ENCODE results near the gene TGFBR2. TPM values are rescaled to one million over a fixed set of nuclear protein-coding genes. Genes with fewer than 3 reads are reported as not detected.
A peak's percentile ranks its signal among the peaks of the same experiment; 100 is the strongest.

Gene TGFBR2
- total and polyA plus RNA-seq, 2 of the 13 experiments (the other 11 are each of a cell fraction or from before 2014, with no cell fraction given): 82.2 to 187 TPM

- TF ChIP-seq, protein P1, sequence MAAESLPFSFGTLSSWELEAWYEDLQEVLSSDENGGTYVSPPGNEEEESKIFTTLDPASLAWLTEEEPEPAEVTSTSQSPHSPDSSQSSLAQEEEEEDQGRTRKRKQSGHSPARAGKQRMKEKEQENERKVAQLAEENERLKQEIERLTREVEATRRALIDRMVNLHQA (CRISPR knock-in tag; IDR thresholded peaks at IDR 0.05): peak; percentile 72; the same call in 1 of the 2 replicates
- TF ChIP-seq ZNF512B (CRISPR knock-in tag; IDR thresholded peaks at IDR 0.05; ENCODE audit: borderline replicate concordance) (no peak), PRMT3 (CRISPR knock-in tag; IDR thresholded peaks at IDR 0.05; ENCODE audit: borderline replicate concordance, low read depth) (no peak), MYC (CRISPR knock-in tag; IDR thresholded peaks at IDR 0.05; ENCODE audit: borderline replicate concordance) (no peak), SP140L (CRISPR knock-in tag; IDR thresholded peaks at IDR 0.05; ENCODE audit: borderline replicate concordance) (peak; percentile 92), ZNF788 (CRISPR knock-in tag; IDR thresholded peaks at IDR 0.05; ENCODE audit: borderline replicate concordance) (no peak), KAT7 (CRISPR knock-in tag; IDR thresholded peaks at IDR 0.05; ENCODE audit: borderline replicate concordance) (no peak), ZNF615 (CRISPR knock-in tag; IDR thresholded peaks at IDR 0.05; ENCODE audit: borderline replicate concordance) (peak; percentile 81; the same call in 1 of the 2 replicates), ZNF607 (CRISPR knock-in tag; IDR thresholded peaks at IDR 0.05; ENCODE audit: borderline replicate concordance) (no peak), ZBTB1 (CRISPR knock-in tag; IDR thresholded peaks at IDR 0.05; ENCODE audit: borderline replicate concordance) (no peak), SNAPC4 (CRISPR knock-in tag; IDR thresholded peaks at IDR 0.05) (0 out of 2 replicates have a peak, but pooled peaks have one; percentile 61), ZNF598 (CRISPR knock-in tag; IDR thresholded peaks at IDR 0.05; ENCODE audit: borderline replicate concordance) (no peak), FOXK2 (IDR thresholded peaks at IDR 0.05) (no peak), RBM39 (IDR thresholded peaks at IDR 0.05; ENCODE audit: low read depth, low read length, poor library complexity, severe bottlenecking) (no peak), ZNF382 (CRISPR knock-in tag; IDR thresholded peaks at IDR 0.05; ENCODE audit: borderline replicate concordance) (no peak), ERF (CRISPR knock-in tag; IDR thresholded peaks at IDR 0.05) (peak; percentile 86), SRSF4 (IDR thresholded peaks at IDR 0.05; ENCODE audit: low read depth, low read length, poor library complexity, severe bottlenecking) (no peak), ATRX (CRISPR knock-in tag; IDR thresholded peaks at IDR 0.05; ENCODE audit: borderline replicate concordance) (no peak), ZNF768 (CRISPR knock-in tag; IDR thresholded peaks at IDR 0.05) (no peak)
- TF ChIP-seq, protein P2, sequence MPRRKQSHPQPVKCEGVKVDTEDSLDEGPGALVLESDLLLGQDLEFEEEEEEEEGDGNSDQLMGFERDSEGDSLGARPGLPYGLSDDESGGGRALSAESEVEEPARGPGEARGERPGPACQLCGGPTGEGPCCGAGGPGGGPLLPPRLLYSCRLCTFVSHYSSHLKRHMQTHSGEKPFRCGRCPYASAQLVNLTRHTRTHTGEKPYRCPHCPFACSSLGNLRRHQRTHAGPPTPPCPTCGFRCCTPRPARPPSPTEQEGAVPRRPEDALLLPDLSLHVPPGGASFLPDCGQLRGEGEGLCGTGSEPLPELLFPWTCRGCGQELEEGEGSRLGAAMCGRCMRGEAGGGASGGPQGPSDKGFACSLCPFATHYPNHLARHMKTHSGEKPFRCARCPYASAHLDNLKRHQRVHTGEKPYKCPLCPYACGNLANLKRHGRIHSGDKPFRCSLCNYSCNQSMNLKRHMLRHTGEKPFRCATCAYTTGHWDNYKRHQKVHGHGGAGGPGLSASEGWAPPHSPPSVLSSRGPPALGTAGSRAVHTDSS (CRISPR knock-in tag; conservative IDR thresholded peaks at IDR 0.05): no peak
These were observed 9.2 kb upstream of the TGFBR2 start (continued) for GRCh38 chr3:30597131-30597768.

All from HepG2 (cell line).